ENCODE measurements around the gene SLC28A2.

Gene SLC28A2

GRCh38 chr15:45320581-45321205, 68.7 kb downstream of the SLC28A2 start:
- TF ChIP-seq CTCF (IDR thresholded peaks at IDR 0.05; ENCODE audit: extremely low read depth, insufficient read depth, missing control alignments) = no peak
- no peak for DNase-seq (ENCODE audit: low spot score)
- in situ Hi-C loops (cut with MboI; ENCODE audit: low pct_unique_long_range_greater_than_20kb, low sequenced_read_pairs, unreplicated experiment) = no loop called here

DNA sequence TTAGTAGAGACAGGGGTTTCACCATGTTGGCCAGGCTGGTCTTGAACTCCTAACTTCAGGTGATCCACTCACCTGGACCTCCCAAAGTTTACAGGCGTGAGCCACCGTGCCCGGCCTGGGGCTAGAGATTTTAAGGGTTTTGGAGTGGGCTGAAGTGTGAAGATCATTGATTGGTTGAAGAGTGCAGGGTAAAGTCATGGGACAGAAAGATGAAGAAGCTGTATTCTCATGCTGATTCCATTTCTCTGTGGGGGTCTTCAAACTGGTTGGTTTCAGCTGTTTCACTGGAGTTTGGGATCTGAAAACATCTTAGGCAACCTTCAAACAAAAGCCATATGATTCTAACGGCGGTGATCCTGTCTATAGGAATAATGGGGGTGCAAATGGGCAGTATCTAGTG, 74.2 kb downstream of the SLC28A2 start:
- DNase-seq (ENCODE audit: low spot score) = no peak
- in situ Hi-C loops (cut with MboI; ENCODE audit: low pct_unique_long_range_greater_than_20kb, low sequenced_read_pairs, unreplicated experiment) = no loop called here
- TF ChIP-seq CTCF (IDR thresholded peaks at IDR 0.05; ENCODE audit: extremely low read depth, insufficient read depth, missing control alignments) = no peak

GRCh38 chr15:45326741-45327140, 74.7 kb downstream of the SLC28A2 start:
- no peak for TF ChIP-seq CTCF (IDR thresholded peaks at IDR 0.05; ENCODE audit: extremely low read depth, insufficient read depth, missing control alignments)
- in situ Hi-C loops (cut with MboI; ENCODE audit: low pct_unique_long_range_greater_than_20kb, low sequenced_read_pairs, unreplicated experiment) = no loop called here
- DNase-seq (ENCODE audit: low spot score) = no peak
